HG03575 (cell line): ENCODE data around the gene CXorf49B.
"Not testable (repeated sequence)": the region's sequence is repeated elsewhere in the genome, so short reads cannot be mapped to it uniquely, and the experiment has no call there.

ENCODE experiments used
- ATAC-seq: cut with Tn5 transposase; IDR thresholded peaks from one replicate; pipeline ENCODE4 v1.9.1; 2021; ENCODE audit not compliant: unreplicated experiment, insufficient number of reproducible peaks, low FRiP score; ENCODE audit errors: extremely low read depth

The CXorf49B gene

DNA sequence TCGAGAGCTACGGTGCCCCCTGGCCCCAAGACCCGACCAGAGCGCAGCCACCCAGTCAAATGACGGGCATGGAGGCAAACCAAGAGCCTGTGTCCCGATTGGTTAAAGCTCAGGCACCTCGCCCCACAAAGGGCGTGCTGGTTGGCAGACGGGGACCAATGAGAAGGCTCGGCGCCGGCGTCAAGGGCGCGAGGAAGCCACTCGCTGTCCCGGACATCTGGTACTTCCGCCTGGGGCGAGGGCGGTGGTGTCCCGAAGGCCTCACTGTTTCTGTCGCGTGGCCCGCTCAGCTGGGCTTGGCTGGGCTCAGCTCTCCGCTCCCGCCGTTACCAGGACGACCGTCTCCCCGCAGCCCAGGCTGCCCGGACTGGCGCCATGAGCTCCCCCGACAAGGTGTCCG is at the start of gene CXorf49B:
Gene CXorf49B (plus strand): TSS at position 301 of the 400 bp plus-strand sequence. CDS start 75 bp downstream, at position 376.
- ATAC-seq: not testable (repeated sequence)

DNA sequence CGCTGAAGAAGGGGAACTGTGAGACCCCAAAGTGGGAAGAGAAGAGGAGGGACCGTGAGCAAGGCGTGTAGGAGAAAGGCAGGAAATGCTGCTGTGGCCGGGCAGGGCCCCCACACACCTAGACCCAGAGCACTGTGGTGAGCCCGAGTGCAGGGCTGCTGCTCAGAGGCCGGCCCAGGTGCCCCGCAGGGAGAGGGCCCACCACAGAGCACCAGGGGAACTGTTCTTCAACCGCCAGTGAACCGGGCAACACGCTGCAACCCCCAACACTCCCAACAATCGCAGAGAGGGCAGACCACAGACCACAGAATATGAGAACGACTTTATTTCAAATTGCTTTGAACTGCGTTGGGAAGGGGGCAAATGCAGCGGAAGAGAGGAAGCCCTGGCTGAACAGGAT is 49.1 kb upstream of the CXorf49B start:
- ATAC-seq: not testable (repeated sequence)

DNA sequence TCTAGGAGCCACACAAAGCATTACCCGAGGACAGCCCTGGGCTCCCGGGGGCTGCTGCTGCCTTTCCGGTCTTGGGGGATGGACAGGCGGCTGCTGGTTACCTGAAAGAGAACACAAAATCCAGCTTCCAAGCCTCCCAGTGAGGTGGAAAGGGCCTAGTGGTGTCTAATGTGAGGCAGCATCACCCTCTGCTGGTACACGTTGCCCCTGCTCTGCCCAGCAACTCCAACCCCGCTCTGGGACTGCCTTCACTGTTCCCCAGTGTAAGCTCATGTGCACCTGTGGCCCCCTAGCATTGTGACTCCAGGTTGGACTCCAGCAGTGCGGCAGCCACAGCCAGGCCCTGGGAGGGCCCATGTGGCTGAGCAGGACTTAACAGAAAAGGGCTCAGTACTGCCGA is 47.6 kb upstream of the CXorf49B start:
- ATAC-seq: not testable (repeated sequence)

DNA sequence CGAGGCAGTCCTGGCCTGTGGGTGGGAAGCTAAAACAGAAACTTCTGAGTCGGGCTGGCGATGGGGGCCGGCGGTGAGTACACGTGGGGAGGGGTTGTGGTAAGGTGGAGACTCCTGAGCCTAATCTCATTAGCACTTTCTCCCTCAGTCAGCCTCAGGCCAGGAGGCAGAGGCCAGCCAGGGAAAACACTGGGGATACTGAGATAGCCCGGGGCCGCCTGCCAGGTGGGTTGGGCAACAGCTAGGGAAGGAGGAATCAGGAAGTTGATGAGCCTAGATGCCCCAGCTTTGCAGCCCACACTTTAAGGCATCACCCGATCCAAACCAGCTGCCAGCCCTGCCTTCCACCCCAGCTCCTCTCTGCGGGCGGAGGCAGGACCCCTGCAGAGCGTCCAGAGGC is 46.8 kb upstream of the CXorf49B start:
- ATAC-seq: not testable (repeated sequence)

DNA sequence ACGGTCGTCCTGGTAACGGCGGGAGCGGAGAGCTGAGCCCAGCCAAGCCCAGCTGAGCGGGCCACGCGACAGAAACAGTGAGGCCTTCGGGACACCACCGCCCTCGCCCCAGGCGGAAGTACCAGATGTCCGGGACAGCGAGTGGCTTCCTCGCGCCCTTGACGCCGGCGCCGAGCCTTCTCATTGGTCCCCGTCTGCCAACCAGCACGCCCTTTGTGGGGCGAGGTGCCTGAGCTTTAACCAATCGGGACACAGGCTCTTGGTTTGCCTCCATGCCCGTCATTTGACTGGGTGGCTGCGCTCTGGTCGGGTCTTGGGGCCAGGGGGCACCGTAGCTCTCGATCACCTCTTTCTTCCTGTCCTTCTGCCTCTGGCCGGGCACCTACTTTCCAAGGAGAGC is 45.0 kb upstream of the CXorf49B start, which contains the start of gene CXorf49:
Gene CXorf49 (minus strand): TSS at position 101 of the 400 bp plus-strand sequence. CDS start 134 bp downstream, outside the sequence.
- ATAC-seq: not testable (repeated sequence)

DNA sequence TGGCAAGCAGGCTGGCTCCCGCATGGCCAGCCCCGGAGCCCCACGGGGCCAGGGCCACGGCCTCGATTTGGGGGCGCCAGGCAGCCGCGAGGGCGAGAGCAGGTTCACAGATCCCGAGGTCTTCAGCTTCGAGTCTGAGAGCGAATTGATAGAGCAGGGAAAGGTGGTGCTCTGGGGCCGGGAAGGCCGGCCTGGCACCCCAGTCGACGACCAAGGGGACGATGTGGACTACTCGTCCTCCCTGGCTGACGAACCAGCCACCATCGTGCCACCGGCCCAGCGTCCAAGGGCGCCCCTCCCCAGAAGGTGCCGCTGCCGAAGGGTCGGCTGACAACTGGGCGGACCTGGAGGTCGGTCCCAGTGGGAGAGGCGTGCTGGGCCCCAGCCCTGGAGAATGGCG is 44.0 kb upstream of the CXorf49B start:
- not testable (repeated sequence) for ATAC-seq

DNA sequence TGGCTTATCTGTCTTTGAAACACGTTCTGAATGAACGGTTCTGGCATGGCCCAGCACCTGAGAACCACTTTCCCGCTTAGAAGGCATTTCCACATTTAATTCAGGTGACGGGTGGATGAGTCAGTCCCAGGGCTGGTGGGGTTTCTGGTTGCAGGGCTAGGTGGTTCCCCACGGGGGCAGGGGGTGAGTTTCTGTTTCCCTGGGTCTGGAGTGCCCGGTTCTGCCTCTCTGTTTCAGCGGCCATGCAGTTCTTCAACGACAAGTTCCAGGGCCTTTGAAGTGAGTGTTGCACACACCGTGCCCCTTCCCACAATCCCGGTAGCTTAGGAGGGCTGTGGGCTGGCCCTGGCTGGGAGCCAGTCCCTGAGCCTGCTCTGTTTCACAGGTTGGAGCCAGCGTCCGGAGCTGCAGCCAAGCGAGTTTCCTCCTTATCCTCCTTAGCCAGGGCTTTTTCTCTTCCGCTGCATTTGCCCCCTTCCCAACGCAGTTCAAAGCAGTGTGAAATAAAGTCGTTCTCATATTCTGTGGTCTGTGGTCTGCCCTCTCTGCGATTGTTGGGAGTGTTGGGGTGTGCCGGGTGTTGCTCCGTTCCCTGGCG is 42.8 kb upstream of the CXorf49B start:
- ATAC-seq: not testable (repeated sequence)

DNA sequence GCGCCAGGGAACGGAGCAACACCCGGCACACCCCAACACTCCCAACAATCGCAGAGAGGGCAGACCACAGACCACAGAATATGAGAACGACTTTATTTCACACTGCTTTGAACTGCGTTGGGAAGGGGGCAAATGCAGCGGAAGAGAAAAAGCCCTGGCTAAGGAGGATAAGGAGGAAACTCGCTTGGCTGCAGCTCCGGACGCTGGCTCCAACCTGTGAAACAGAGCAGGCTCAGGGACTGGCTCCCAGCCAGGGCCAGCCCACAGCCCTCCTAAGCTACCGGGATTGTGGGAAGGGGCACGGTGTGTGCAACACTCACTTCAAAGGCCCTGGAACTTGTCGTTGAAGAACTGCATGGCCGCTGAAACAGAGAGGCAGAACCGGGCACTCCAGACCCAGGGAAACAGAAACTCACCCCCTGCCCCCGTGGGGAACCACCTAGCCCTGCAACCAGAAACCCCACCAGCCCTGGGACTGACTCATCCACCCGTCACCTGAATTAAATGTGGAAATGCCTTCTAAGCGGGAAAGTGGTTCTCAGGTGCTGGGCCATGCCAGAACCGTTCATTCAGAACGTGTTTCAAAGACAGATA is 2.4 kb upstream of the CXorf49B start:
- not testable (repeated sequence) for ATAC-seq

DNA sequence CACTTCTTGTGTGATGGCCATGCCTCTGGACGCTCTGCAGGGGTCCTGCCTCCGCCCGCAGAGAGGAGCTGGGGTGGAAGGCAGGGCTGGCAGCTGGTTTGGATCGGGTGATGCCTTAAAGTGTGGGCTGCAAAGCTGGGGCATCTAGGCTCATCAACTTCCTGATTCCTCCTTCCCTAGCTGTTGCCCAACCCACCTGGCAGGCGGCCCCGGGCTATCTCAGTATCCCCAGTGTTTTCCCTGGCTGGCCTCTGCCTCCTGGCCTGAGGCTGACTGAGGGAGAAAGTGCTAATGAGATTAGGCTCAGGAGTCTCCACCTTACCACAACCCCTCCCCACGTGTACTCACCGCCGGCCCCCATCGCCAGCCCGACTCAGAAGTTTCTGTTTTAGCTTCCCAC is 1.7 kb downstream of the CXorf49B start:
- ATAC-seq: not testable (repeated sequence)

DNA sequence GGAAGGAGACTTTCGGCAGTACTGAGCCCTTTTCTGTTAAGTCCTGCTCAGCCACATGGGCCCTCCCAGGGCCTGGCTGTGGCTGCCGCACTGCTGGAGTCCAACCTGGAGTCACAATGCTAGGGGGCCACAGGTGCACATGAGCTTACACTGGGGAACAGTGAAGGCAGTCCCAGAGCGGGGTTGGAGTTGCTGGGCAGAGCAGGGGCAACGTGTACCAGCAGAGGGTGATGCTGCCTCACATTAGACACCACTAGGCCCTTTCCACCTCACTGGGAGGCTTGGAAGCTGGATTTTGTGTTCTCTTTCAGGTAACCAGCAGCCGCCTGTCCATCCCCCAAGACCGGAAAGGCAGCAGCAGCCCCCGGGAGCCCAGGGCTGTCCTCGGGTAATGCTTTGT is 2.5 kb downstream of the CXorf49B start:
- ATAC-seq: not testable (repeated sequence)

DNA sequence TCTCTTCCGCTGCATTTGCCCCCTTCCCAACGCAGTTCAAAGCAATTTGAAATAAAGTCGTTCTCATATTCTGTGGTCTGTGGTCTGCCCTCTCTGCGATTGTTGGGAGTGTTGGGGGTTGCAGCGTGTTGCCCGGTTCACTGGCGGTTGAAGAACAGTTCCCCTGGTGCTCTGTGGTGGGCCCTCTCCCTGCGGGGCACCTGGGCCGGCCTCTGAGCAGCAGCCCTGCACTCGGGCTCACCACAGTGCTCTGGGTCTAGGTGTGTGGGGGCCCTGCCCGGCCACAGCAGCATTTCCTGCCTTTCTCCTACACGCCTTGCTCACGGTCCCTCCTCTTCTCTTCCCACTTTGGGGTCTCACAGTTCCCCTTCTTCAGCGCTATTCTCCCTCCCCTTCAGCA is 4.0 kb downstream of the CXorf49B start:
- ATAC-seq: not testable (repeated sequence)

DNA sequence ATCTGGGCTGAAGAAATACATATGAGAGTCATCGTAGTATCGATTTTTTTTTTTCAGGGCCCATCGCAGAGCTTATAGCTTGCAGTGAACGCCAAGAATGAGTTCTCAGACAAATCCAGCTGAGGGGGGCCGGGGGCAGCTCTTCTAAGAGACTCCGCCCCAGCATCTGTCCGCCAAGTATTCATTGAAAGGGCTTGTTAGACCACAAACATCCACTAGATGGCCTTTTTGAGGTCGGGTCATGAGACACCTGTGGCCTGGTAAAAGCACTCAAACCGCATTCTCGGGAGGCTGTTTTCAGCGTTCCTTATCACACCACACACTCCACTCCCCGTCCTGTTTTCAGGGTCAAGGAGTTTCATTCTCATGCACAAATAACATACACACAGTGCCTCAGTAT is 15.2 kb downstream of the CXorf49B start:
- not testable (repeated sequence) for ATAC-seq

DNA sequence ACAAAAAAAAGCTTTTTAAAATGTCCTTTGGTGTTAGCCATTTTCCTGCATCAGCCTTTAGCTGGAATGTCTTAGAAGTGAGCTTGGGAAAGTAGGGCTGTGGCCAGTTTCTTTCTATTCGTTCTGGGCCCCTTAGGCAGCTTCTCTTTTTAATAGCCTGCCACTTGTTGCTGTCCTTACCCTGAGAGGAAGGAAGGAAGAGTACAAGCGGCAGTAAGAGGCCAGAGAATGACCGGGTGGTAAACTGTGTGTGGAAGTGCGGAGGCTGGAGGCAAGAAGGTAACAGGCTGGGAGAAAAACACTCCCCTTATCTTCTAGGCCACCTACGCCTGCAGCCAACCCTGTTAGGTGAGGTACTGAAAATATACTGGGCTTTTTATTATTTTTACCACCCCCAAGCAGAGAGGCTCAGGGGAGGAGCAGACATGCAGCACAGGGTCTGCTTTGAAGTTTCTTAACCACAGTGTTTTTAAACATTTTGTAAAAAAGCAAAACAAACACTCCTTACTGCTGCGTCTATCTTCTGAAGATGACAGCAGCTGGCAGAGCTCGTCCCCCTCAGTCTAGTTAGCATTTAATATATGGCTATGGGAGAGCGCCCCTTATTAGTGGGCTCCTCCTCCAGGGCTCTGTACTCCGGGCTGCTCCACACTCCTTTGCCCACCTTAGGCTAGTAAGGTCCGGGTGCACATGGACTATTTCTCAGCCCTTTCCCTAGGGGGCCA is 19.2 kb downstream of the CXorf49B start:
- not testable (repeated sequence) for ATAC-seq

DNA sequence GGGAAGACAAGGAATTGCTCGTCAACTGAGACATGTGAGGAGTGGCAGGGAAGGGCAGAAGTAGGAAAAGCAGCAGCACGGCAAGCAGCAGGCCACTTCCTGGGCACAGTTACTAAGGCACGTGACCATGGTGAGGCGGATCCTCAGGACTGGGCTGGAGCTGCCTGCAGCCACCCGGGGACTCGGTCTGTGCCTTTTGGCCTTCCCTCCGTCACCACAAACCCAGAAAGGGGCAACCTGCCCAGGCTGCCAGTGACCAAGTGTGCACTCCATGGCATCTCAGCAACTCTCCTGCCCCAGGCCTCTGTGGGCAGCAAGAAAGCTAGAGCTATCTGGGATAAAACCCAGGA is 19.8 kb downstream of the CXorf49B start:
- ATAC-seq: not testable (repeated sequence)

DNA sequence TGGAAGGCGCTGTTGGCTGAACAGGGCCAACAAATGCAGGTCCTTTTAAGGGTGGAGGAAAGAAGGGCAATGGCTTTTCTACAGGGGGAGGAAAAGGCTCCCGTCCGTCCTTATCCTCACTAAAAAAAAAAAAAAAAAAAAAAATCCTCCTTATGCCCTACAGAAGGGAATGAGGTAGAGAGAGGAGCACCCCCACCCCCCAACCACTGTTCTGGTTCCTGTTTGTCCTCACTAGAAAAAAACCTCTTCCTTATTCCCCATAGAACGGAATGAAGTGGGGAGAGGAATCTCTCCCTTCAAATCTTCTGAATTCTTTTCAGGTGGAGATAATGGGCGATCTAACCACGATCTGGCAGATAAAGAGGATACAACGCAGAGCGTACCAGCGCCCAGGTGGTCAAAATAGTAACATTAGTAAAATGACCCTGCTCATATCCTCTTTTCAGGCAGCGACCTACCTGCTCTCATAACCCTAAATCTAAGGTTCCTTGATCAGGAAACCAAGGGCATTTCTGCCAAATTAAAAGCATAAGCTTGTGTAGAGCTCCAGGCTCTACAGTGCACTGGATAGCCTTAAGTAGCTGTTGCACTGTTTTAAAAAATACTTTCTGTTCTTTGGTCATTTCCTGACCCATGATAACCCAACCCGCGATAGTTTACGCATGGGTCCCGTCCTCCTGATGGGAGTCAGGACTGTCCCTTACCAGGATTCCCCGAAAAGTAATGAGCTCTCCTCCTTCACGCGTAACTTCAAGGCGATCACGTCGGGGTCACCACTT is 20.6 kb downstream of the CXorf49B start:
- ATAC-seq: not testable (repeated sequence)

DNA sequence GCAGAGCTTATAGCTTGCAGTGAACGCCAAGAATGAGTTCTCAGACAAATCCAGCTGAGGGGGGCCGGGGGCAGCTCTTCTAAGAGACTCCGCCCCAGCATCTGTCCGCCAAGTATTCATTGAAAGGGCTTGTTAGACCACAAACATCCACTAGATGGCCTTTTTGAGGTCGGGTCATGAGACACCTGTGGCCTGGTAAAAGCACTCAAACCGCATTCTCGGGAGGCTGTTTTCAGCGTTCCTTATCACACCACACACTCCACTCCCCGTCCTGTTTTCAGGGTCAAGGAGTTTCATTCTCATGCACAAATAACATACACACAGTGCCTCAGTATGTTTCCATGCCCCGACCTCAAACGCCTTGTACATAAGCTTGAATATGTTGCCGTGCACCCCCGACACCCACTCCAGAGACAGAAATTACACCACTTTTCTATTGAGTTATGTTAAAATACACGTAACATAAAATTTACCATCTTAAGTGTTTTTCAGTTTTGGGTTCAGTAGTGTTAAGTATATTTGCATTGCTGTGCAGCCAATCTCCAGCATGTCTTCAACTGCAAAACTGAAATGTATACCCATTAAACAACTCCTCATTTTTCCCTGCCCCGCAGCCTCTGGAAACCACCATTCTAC is 21.3 kb downstream of the CXorf49B start:
- not testable (repeated sequence) for ATAC-seq

DNA sequence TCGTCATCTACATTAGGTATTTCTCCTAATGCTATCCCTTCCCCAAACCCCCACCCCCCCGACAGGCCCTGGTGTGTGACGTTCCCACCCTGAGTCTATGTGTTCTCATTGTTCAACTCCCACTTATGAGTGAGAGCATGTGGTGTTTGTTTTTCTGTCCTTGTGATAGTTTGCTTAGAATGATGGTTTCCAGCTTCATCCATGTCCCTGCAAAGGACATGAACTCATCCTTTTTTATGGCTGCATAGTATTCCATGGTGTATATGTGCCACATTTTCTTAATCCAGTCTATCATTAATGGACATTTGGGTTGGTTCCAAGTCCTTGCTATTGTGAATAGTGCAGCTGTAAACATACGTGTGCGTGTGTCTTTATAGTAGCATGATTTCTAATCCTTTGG is 43.3 kb downstream of the CXorf49B start:
- not testable (repeated sequence) for ATAC-seq

DNA sequence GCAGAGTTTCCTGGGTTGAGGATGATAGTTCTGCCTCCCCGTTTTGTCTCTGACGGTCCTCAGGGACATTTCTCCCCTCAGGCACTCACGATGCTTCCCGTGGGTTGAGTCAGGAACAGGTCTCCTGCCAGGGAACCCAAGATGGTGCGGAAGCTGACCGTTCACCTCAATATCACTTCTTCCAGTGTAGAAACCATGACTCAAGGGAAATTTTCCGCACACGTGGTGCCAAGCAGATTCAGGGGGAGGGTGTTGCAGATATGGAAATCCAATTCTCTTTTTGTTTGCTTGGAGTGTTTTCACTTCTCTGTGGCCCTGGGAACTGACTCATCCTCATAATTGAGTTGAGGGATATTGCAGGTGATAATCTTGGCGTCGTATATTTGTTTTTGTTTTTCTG is 46.7 kb downstream of the CXorf49B start:
- no peak for ATAC-seq
